ENCODE measurements around the gene D2HGDH.
"Not testable (repeated sequence)": the region's sequence is repeated elsewhere in the genome, so short reads cannot be mapped to it uniquely, and the experiment has no call there.

The D2HGDH gene

DNA sequence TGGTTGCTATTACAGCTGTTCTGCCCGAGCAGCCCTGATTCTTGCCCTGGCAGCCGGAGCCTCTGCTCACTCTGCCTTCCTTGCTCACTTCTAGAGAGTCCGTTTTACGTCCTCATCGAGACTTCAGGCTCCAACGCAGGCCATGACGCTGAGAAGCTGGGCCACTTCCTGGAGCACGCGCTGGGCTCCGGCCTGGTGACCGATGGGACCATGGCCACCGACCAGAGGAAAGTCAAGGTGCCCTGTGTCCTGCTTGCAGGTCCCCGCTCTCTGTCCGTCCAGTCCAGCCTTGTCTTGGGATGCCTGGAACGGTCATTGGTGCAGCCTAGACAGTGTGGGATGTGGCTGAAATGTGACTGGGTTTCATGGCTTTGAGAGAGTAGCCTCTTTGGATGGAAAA is 16.7 kb downstream of the D2HGDH start:
- no peak for DNase-seq

DNA sequence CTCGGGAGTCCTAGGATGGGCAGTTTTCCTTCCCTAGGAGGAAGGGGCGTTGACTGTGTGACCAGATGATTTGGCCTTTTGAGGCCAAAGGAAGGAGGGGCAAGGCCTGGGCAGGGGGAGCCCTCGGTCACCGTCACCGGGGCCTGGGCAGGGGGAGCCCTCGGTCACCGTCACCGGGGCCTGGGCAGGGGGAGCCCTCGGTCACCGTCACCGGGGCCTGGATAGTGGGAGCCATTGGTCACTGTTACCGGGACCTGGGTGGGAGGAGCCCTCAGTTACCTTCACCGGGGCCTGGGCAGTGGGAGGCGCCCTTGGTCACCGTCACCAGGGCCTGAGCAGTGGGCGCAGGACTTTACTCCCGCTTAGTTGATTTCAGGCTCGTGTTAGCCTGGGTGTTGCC is 17.3 kb downstream of the D2HGDH start:
- DNase-seq: no peak

DNA sequence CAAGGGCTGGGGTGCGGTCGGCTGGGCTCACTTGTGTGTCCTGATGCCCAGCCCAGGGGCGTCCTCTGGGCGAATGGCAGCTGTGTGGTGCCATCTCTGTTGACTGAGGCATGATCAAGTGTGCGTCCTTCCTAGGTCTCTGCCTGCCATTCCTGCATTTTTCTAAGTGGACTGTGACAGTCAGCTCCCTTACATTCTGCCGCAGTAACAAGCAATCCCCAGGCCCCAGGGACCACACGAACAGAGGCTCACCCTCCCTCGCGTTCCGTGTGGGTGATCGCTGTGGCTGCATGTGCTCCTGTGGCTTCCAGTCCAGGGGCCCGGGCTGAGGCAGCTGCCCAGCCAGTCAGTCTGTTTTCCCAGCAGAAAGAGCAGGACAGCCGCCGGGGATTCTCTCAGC is 17.8 kb downstream of the D2HGDH start:
- DNase-seq: no peak

DNA sequence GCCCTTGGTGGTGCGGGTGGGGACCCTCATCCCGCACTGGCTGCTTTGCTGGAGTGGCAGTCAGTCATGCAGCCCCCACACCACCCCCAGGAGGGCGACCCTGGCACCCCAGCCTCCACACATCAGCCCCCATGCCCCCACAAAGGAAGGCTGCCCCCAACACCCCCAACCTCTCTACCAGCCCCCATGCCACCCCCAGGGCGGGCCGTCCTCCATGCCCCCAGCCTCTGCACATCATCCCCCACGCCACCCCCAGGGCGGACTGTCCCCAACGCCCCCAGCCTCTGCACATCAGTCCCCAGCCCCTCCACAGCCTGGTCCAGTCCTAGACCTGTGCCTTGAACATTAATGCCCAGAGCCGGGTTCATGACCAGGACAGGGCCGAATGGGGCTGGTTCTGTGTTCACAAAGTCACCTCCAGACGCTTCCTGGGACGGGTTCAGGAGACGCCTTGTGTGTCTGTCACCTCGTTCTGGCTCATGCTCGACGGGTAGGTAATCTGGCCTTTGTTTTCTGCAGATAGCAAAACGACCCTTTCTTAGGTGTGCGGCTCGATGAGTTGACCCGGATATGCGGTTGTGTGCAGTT is 18.4 kb downstream of the D2HGDH start:
- no peak for DNase-seq

DNA sequence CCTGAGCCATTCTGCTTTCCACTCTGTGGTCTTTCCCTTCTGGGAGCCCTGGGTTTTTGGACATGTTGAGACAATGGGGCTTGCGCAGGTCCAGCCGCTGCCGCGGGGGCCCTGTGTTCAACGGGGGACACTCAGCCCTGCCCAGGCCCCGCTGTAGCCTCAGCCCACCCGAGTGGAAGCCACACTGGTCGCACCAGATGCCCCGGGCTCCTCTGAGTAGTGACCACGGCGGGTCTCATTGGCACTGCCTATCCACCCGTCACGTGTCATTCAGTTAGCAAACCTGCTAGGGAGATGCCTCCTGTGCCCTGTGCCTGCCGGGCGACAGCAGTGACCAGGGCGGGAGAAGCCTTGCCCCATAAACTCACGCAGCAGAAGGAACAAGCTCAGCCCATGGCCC is 19.1 kb downstream of the D2HGDH start:
- DNase-seq: no peak

DNA sequence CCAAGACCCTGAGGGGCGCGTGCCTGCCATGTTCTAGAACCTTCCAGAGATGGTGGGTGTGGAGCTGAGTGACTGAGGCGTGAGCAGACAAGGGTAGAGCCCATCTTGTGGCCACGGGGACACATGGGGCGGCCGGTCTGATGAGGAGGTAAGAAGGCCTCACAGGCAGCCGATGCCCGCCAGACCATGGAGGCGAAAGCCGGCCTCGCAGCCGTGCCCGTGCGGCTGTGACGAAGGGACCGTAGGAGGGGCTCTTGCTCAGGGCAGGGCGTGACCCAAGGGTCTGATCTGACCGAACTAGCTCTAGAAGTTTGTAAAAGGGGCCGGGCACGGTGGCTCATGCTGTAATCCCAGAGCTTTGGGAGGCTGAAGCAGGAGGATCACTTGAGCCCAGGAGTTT is 19.6 kb downstream of the D2HGDH start:
- DNase-seq: no peak

DNA sequence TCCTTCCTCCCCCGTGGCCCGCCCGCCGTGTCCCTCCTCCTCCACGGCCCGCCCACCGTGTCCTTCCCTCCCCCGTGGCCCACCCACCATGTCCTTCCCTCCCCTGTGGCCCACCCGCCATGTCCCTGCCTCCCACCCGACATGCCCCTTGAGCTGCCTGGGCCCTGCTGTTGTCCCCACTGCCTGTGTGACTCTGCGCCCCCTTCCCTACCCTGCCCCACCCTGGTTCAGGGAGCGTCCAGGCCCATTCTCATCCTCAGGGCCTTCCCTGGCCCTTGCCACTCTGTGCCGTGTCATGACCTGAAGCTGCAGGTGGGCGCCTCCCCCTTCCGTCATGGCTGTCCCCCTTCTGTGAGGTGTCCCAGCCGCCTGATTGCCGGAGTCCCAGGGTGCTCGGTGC is 20.7 kb downstream of the D2HGDH start:
- no peak for DNase-seq

DNA sequence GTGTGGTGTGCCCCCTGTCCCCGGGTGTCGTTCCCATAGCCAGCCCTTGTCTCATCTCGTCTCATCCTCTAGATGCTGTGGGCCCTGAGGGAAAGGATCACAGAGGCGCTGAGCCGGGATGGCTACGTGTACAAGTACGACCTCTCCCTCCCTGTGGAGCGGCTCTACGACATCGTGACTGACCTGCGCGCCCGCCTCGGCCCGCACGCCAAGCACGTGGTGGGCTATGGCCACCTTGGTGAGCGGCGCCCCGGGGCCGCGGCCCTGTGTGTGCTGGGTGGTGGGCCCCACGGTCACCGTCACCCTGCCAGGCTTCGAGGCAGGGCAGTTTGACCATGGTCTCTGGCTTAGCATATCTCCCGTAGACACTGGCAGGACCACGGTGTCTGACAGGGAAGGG is 21.3 kb downstream of the D2HGDH start:
- no peak for DNase-seq

DNA sequence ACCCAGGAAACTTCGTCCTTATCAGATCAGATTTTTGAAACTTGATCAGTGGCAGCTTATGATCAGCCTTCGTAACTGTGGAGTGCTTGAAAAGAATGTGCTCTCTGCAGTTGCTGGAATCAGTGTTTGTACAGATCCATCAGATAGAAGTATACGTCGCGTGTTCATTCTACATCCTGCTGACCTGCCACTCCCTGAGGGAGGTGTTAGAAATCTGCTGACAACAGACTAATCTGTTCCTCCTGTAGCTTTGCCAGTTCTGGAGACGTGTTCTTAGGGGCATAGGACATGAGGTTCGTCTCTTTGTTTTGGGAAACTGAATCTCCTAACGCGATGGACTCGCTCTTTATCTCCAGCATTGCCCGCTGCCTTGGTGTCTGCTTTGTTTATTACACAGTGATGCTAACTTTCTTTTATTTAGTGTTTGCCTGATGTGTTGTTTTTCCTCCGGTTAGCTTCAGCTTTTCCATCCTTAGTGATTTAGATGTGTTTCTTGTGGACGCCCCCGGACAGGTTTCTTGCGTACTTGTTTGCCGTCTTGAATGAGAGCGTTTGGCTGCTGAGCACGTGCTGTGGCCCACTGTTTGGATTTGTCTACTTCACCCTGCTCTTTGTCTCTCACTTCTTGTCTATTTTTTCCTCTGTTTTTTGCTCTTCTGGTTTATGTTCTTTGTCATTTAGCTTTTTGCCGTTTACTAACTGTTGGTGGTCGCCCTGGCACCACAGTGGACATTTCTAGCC is 24.8 kb downstream of the D2HGDH start:
- peak; percentile 10 for DNase-seq

DNA sequence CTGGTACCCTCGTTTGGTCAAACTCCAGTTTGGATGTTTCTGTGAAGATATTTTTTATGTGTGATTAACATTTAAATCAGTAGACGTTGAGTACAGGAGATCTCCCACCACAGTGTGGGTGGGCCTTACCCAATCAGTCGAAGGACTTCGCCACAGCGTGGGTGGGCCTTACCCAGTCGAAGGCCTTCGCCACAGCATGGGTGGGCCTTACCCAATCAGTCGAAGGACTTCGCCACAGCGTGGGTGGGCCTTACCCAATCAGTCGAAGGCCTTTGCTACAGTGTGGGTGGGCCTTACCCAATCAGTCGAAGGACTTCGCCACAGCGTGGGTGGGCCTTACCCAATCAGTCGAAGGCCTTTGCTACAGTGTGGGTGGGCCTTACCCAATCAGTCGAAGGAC is 25.5 kb downstream of the D2HGDH start:
- not testable (repeated sequence) for DNase-seq

DNA sequence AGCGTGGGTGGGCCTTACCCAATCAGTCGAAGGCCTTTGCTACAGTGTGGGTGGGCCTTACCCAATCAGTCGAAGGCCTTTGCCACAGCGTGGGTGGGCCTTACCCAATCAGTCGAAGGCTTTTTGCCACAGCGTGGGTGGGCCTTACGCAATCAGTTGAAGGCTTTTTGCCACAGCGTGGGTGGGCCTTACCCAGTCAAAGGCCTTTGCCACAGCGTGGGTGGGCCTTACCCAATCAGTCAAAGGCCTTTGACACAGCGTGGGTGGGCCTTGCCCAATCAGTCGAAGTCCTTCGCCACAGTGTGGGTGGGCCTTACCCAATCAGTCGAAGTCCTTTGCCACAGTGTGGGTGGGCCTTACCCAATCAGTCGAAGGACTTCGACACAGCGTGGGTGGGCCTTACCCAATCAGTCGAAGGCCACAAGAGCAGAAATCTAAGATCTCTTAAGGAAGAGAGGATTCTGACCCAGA is 25.9 kb downstream of the D2HGDH start:
- DNase-seq: peak; percentile 39

DNA sequence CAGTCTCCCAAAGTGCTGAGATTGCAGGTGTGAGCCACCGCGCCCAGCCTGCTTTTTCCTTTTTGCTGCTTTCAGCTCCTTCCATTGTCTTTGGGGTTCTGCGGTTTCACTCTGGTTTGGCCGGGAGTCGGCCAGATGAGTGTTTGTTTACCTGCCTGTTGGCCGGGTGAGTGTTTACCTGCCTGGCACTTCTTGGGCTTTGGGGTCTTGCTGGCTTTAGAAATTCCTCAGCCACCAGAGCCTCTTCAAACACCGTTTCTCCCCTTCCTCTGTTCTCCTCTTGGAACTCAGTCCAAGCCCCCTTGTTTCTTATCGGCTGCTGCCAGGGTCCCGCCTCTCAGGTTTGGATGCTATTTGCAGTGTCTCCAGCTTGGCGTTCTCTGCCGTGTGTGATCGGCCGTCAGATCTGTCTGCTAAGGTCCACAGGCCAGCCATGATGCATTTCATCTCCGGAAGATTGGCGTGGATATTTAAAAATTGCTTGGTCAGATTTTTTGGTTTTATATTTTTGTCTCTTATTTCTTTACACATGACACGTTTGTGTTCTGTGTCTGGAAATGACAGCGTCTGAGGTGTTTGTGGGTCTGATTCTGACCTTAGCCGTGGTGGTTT is 28.0 kb downstream of the D2HGDH start:
- DNase-seq: peak; percentile 30

DNA sequence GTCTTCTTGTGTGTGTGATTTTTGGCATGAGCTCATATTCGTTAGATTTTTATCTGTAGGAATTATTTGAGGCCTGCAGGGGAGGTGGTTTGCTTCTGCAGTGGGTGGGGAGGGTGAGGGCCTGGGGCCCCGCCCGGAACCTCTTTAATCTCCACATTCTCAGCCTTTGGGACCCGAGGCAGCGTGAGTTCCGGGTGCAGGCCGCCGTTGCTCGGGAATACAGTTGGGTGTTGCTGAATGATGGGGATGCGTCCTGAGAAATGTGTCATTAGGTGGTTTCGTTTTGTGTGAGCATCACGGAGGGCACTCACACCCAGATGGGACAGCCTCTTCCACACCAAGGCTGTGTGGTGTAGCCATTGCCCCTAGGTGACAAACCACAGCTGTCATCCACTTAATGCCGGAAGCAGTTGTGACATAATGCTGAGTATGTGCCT is 28.5 kb downstream of the D2HGDH start:
- peak; percentile 2 for DNase-seq

DNA sequence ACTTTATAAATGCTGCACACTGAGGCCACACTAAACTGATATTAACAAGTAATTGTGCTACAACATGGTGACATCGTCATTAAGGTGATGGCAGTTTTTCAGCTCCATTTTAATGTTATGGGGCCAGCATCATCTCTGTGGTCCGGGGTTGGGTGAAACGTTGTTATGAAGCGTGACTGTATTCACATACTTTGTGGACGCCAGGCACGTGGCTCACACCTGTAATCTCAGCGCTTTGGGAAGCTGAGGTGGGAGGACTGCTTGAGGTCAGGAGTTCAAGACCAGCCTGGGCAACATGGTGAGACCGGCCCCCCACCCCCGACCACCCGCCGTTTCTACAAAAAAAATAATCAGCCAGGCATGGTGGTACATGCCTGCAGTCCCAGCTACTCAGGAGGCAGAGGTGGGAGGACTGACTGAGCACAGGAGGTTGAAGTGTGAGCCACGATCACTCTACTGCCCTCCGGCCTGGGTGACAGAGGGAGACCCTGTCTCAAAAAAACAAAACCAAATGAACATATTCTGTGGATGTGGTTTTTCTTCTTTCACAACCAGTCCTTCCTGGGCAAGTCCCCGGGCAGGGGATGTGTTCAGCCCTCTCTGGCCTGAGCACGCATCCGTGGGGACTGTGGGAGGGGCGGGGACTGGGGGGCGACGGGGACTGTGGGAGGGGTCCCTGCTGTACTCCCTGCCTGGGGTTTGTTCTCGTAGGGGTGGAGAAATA is 29.3 kb downstream of the D2HGDH start:
- DNase-seq: peak; percentile 30

DNA sequence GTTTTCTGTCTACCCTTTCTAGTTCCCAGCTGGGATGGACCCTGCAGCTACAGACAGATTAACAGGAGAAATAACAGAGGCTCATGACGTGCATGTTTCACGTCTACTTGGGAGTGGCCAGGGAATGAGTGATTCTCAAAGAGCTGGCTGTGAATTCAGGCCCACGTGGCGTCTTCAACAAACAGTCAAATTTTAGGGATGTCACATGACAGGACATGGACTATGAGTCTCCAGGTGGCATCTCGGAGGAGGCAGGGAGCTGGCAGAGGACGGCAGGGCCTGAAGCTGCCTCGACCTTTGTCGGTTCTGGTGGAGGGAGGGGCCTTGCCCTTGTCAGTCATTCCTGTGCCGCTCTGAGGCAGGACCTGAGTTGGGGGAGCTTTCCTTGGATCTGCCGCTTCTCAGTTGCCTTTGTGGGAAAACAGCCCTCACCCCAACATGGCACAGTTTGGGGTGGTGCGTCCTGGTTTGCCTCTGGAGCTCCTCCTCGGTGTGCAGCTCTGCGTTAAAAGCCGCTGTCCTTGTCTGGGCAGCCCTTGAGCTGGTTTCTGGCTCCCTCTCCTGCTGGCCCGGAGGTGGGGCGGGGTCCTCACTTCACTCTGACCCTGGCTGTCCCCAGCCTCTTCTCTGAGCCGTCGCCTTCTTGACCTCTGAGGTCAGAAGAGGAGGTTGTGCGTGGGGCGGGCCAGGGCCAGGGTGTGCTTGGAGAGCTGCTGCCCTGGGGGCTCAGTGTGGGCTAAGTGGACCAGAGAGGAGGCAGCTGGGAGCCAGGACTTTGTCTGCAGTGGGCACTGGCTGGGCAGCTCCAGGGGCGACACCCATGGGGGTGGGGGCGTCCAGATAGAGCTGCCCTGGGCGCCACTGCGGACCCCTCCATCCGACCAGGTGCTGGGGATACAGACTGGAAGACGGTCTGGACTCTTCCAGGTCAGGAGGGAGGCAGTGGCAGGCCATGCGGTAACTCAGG is 30.1 kb downstream of the D2HGDH start:
- DNase-seq: peak; percentile 44

DNA sequence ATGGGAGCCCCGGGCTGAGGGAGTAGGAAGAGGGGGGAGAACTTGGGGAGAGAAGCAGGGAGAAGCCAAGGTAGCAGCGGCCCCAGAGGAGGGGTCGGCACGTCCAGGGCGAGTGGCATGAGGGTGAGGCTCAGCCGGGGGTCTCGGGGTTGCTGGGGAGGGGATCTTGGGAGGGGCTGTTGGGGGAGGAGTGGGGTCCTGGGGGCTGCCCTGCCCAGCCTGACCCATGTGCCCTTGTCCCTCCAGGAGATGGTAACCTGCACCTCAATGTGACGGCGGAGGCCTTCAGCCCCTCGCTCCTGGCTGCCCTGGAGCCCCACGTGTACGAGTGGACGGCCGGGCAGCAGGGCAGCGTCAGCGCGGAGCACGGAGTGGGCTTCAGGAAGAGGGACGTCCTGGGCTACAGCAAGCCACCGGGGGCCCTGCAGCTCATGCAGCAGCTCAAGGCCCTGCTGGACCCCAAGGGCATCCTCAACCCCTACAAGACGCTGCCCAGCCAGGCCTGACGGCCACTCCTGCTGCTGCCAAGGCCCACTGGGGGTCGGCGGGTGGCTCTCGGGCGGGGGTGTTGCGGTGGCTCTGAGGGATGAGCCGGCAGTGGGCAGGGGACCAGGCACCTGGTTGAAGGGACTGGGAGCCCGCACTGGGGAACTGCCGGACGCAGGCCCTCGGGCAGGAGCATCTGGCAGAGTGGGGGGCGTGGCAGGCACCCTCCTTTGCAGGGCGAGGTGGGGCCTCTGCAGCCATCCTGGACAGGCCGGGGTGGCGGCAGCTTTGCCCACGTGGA is 33.2 kb downstream of the D2HGDH start:
- no peak for DNase-seq

DNA sequence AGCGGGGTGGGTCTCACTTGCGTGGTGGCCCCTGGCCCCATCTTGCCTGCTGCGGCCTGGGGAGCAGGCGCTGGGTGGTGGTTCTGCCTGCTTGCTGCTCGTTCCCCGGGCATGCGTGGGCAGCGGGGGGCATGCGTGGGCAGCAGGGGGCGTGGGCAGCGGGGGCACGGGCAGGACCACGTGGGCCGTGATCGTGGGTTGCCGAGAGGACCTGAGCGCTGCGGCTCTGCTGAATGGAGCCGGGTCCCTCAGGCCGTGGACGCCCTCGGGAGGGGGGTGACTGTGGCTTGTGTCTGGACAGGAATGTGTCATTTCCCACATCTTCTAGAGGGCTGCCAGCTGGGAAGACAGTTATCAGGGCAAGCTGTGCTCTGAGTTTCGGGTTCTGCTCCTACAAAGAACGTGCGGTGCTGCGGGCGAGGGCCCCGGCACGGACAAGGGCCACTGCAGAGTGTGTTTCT is 33.9 kb downstream of the D2HGDH start:
- no peak for DNase-seq

DNA sequence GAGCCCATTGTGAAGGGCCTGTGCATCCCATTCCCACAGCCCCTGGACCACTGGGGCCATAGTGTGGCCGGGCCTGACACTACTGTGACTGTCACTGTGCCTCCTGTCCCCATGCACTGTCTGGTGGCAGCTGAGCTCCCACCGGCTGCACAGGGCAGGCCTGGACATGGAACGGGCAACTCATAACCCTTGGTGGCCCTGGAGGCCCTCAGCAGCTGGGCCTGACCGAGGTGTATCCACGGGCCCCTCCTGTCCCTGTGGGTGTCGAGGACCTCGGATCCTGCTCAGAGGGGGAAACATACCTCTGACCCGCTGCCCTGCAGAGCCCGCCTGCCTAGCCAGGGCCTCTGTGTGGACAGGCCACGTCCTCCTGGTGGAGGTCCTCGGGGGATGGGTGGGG is 34.4 kb downstream of the D2HGDH start:
- DNase-seq: no peak

DNA sequence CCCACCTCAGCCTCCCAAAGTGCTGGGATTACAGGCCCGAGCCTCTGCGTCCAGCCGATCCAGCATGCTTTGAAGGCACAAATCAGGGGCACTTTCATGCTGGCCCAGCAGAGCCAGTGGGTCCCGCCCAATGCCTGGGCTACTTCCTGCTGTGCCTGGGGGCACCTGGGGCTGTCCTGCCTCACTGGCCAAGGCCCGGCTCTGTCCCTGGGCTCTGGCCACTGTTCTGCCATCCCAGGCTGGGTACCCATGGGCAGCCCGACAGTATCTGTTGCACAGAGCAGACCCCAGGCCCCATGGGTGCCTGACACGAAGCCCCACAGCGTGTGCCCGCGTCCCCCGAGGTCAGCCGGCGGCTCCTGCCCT is 35.4 kb downstream of the D2HGDH start:
- no peak for DNase-seq

DNA sequence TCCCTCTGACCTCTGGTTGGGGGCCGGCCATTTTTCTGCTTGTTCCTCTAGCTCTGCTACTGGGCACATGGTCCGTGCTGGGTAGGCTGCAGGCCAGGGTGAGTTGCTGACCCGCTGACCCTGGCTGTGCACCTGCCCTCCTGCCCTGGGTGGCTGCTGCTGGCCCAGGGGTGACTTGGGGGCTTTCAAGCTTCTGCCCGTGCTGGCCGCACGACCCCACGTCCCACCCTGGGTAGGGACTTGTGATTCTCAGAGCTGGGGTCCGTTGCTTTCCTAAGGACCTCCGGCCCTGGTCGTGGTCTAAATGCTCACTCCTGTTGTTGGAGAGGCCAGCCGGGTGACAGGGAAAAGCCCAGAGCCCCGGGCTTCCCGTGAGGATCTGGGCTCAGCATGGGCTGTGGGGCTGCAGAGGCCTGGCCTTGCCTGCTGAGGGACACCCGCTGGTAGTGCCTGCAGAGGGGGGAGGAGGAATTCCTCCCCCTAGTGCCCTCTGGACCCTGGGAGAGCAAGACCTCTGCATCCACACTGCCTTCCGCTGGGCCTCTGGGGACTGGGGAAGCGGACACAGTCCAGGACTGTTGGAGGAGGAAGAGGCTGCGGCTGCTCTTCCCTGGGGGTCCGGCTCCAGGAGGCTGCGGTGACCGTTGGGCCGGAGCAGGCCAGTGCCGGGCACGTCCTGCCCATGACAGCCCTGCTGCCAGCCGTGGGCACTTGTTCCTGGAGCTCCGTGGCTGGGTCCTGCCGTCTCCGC is 35.9 kb downstream of the D2HGDH start:
- DNase-seq: no peak

DNA sequence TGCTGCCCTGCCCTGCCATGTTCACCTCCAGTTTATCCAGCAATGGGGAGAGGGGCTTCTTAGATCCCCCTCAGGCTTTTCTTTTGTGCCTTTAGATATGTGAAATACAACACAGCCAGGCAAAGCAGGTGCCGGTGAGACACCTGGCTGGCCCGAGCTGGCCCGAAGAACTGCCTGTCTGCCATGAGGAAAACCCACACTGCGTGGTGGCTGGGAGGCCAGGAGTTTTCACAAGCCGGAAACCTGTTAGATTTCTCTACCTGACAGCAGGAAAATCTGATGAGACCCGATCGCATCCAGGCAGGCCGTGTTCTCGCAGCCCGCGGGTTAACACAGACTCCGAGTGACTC is 36.5 kb downstream of the D2HGDH start:
- DNase-seq: no peak

Data from right forelimb (tissue), 1 donor.